Measurements from ENCODE around the gene AXIN1.

DNA sequence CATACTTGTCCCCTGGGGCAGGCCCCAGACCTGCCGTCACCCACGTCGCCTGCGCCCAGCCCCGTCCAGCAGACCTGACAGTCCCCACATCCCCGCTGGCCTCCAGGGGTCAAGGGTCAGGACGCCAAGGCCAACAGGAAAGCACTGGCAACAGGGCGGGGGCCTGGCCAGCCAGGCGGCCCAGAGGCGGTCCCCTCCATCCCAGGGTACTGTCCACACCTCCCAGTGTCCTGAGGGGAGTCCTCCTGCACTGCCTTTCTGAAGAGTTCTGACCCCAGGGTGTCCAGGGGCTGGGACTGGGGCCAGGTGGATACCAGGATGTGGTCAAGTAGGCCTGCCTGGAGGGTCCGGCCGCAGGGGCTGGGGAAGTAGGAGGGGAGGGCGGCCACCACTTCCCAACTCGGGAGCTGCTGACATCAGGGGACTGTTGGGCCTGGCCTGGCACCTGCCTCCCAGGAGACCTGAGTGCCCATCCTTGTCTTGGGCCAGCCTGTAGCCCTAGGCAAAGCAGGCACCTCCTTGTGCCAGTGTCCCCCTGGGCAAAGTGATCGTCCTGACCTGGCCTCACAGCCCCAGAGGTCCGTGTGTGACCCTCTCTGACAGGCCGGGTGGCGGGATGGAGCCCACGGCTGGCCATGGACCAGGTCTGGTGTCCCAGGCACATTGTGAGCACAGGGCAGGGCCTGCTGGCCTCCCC is 6.7 kb upstream of the AXIN1 start:
- no peak for TF ChIP-seq CTCF (IDR thresholded peaks at IDR 0.05)
- TF ChIP-seq POLR2AphosphoS5 (IDR thresholded peaks at IDR 0.05) = no peak
